AG04450 (cell line): ENCODE data around the gene PRKD1. TPM values are rescaled to one million over a fixed set of nuclear protein-coding genes. Genes with fewer than 3 reads are reported as not detected.

Source experiments
- CTCF ChIA-PET: fragments of 300-600, 350-600 bp; formaldehyde crosslinking; extraction: SDS; loops from one replicate; lab custom pipeline; 2022; ENCODE audit warnings: antibody characterized with exemption, inconsistent platforms; lab: Charles Lee
- POLR2A ChIA-PET: fragments of 350-600 bp; formaldehyde crosslinking; extraction: SDS; loops from one replicate; lab custom pipeline; 2021; ENCODE audit warnings: antibody characterized with exemption, inconsistent platforms; lab: Yijun Ruan, JAX
- DNase-seq: peaks from one replicate; pipeline ENCODE4 v3.0.0-alpha.2; 2011; ENCODE audit warnings: low read depth, low spot score
- H3K27ac ChIP-seq: one replicate; pipeline ENCODE4 v1.5.1; 2012; ENCODE audit warnings: low read depth, low read length, control low read depth
- H3K27me3 ChIP-seq: one replicate; pipeline ENCODE4 v1.6.0; 2012; ENCODE audit warnings: low read length; ENCODE audit not compliant: control insufficient read depth, insufficient read depth
- H3K4me3 ChIP-seq: 2 replicates; pipeline ENCODE4 v1.5.1; 2011; ENCODE audit warnings: mild to moderate bottlenecking, low read depth, low read length, control low read depth
- H3K9me3 ChIP-seq: 2 replicates; pipeline ENCODE4 v1.5.1; 2012; ENCODE audit warnings: low read length; ENCODE audit not compliant: control insufficient read depth, insufficient read depth
- CTCF ChIP-seq: IDR thresholded peaks from 2 replicates; pipeline ENCODE4 v1.5.1; 2011; ENCODE audit warnings: low read depth, low read length, control low read depth, inconsistent platforms
- polyA plus RNA-seq: library from polyadenylated mRNA; depleted of rRNA; stranded (reverse); fragments of >200 nt; gene quantifications from 2 replicates; pipeline ENCODE4 v1.2.3, GENCODE V29; 2011

The PRKD1 gene
- polyA plus RNA-seq, 1 experiment: 24.5 TPM

DNA sequence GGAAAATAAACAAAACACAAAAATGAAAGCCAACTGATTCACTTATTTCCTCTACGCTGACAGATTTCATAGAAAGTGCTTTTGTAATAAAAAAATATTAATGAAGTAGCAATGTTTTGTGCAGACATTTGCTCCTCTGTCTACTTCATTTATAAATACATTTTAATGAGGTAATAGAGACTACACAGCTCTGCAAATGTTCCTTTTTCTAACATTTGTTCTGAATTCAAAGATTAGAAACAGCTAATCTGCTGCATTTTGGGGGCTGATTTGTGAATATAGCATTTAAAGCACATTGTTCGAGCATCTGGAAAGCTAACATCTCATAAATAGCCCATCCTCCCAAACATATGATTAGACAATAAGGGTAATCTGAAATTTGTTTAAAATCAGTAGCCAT, 97.8 kb downstream of the PRKD1 start:
- H3K9me3 ChIP-seq: no peaks in the 10 kb centered on the region
- no peaks in the 10 kb centered on the region for H3K27me3 ChIP-seq
- H3K27ac ChIP-seq: no peak overlapping the region
- H3K4me3 ChIP-seq: no peak overlapping the region
- ChIA-PET POLR2A (no interaction called here), CTCF (no interaction called here)
- no peak for TF ChIP-seq CTCF
- DNase-seq: no peak

DNA sequence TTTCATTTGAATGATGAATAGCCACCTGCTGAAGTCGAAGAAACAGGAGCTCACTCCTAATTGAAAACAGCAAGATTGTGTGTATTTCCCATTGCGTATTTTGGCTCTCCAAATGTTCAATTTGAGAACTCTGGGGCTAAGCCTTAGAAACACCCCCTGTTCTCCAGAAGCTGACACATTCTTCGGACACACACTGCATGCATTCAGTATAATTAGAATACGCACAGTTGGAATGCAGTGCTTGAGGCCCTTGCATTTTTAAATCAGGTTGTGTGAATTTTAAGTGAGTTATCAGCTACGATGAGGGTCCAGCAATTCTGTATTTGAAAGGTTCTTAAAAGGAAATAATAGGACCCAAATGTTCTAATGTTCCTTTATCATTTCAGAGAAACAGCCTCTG, 103.8 kb downstream of the PRKD1 start:
- no peak overlapping the region for H3K27ac ChIP-seq
- DNase-seq: no peak
- no peaks in the 10 kb centered on the region for H3K27me3 ChIP-seq
- H3K9me3 ChIP-seq: no peaks in the 10 kb centered on the region
- ChIA-PET POLR2A (no interaction called here), CTCF (interaction anchor here (0.7 to 2.2 kb wide), 2 partner anchors 274 to 460 kb away, joined by 3 to 5 read pairs; no protein-coding TSS in a partner anchor)
- H3K4me3 ChIP-seq: no peak overlapping the region
- TF ChIP-seq CTCF: no peak

DNA sequence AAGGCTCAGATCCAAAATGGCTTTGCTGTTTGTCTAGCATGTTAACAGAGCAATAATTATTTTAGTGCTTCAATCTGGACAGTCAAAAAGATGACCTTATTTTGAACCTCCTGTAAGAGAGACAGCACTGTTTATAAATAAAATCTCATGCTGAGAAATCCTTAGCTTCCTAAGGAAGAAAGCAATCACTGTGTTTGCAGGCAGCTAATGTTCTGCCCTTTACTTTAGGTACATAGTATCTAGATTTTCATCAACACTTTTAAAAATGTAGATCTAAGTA, 105.3 kb downstream of the PRKD1 start:
- DNase-seq: no peak
- no peak overlapping the region for H3K4me3 ChIP-seq
- TF ChIP-seq CTCF: no peak
- no peaks in the 10 kb centered on the region for H3K27me3 ChIP-seq
- ChIA-PET CTCF (interaction anchor here (2.2 kb wide), 1 partner anchor 273 kb away, joined by 5 read pairs; no protein-coding TSS in a partner anchor), POLR2A (no interaction called here)
- no peaks in the 10 kb centered on the region for H3K9me3 ChIP-seq
- H3K27ac ChIP-seq: no peak overlapping the region

GRCh38 chr14:29821661-29822429, 105.8 kb downstream of the PRKD1 start:
- H3K9me3 ChIP-seq: no peaks in the 10 kb centered on the region
- no peak overlapping the region for H3K27ac ChIP-seq
- no peaks in the 10 kb centered on the region for H3K27me3 ChIP-seq
- H3K4me3 ChIP-seq: no peak overlapping the region
- CTCF ChIA-PET: interaction anchor here (2.2 kb wide), 1 partner anchor 273 kb away, joined by 5 read pairs; no protein-coding TSS in a partner anchor
- POLR2A ChIA-PET: no interaction called here
- DNase-seq: no peak
- no peak for TF ChIP-seq CTCF

DNA sequence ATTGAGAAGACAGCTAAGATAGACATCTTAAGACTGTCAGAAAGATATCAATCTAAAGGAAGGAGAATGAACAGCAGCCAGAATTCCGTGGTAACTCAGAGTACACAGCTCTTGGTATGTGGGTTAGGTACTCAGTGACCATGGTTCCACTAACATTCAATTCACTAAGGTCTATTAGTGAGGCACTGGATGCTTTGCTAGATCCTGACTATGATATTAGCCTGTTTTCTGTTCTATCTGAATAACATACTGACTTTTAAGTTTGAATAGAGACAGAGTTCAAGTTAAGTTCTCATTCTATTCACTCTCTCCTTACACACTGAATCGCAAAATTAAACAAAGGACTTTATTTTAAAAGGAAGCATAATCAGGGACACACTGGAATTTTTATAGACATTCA, 106.4 kb downstream of the PRKD1 start:
- Histone ChIP-seq H3K27me3 (no peaks in the 10 kb centered on the region), H3K27ac (no peak overlapping the region), H3K4me3 (no peak overlapping the region), H3K9me3 (no peaks in the 10 kb centered on the region)
- no peak for DNase-seq
- no peak for TF ChIP-seq CTCF
- POLR2A ChIA-PET: no interaction called here
- CTCF ChIA-PET: no interaction called here
